Panc1 (cell line): ENCODE data around the gene PAK3. TPM values are rescaled to one million over a fixed set of nuclear protein-coding genes. Genes with fewer than 3 reads are reported as not detected.
A peak's percentile ranks its signal among the peaks of the same experiment; 100 is the strongest.

Experiments used
- ATAC-seq: fragments of 200-7000 bp; cut with Tn5 transposase; 2 replicates; pipeline ENCODE4 v1.9.1; 2020; ENCODE audit warnings: mild to moderate bottlenecking, moderate library complexity
- BruUV-seq: library from RNA; stranded (reverse); fragments of 400-500 nt; replicated peaks from 2 replicates; lab custom pipeline; 2021; lab: Mats Ljungman, UMichigan
- CTCF ChIA-PET: fragments of 300-600 bp; sonication (Branson Sonifier 250); formaldehyde crosslinking; loops from one replicate; lab custom pipeline; 2022; ENCODE audit warnings: antibody characterized with exemption; lab: Charles Lee
- POLR2A ChIA-PET: fragments of 300-600 bp; sonication (Branson Sonifier 250); formaldehyde crosslinking; loops from one replicate; lab custom pipeline; 2022; ENCODE audit warnings: antibody characterized with exemption; lab: Charles Lee
- DNase-seq: peaks from one replicate; pipeline ENCODE4 v3.0.0-alpha.2; 2010; ENCODE audit warnings: low read depth, low spot score
- H3K27ac ChIP-seq: 2 replicates; pipeline ENCODE4 v1.5.1; 2011; ENCODE audit warnings: mild to moderate bottlenecking, low read length, inconsistent platforms
- H3K27me3 ChIP-seq: fragments of 200-500 bp; sonication (Bioruptor generic); 2 replicates; pipeline ENCODE4 v1.6.0; 2014; ENCODE audit warnings: low read length, inconsistent platforms; ENCODE audit not compliant: control insufficient read depth, insufficient read depth
- H3K36me3 ChIP-seq: fragments of 200-500 bp; sonication (Bioruptor generic); 2 replicates; pipeline ENCODE4 v1.5.1; 2014; ENCODE audit warnings: inconsistent platforms, mild to moderate bottlenecking, low read length, moderate library complexity; ENCODE audit not compliant: control insufficient read depth, insufficient read depth
- H3K4me1 ChIP-seq: 2 replicates; pipeline ENCODE4 v1.5.1; 2011; ENCODE audit warnings: inconsistent platforms, mild to moderate bottlenecking, low read length, moderate library complexity; ENCODE audit not compliant: control insufficient read depth, insufficient read depth
- H3K4me3 ChIP-seq, 2 experiments: 2 replicates each; pipeline ENCODE4 v1.5.1; 2011 to 2012; ENCODE audit warnings: low read depth in 2 of 2, low read length in 2 of 2, mild to moderate bottlenecking in 2 of 2, inconsistent platforms in 1 of 2, moderate library complexity in 1 of 2
- H3K9me3 ChIP-seq: fragments of 200-500 bp; sonication (Bioruptor generic); 2 replicates; pipeline ENCODE4 v1.5.1; 2014; ENCODE audit warnings: low read depth, mild to moderate bottlenecking, inconsistent platforms, low read length, moderate library complexity; ENCODE audit not compliant: control insufficient read depth, insufficient read depth
- POLR2AphosphoS5 ChIP-seq: IDR thresholded peaks from 2 replicates; pipeline ENCODE4 v1.6.1; 2012; ENCODE audit warnings: mild to moderate bottlenecking, low read depth, low read length, moderate library complexity
- SIN3A ChIP-seq: IDR thresholded peaks from 2 replicates; pipeline ENCODE4 v1.6.1; 2012; ENCODE audit warnings: low read depth, mild to moderate bottlenecking, low read length, moderate library complexity, borderline replicate concordance; ENCODE audit not compliant: insufficient read depth
- TCF7L2 ChIP-seq: IDR thresholded peaks from 2 replicates; pipeline ENCODE4 v1.6.1; 2011; ENCODE audit warnings: mild to moderate bottlenecking, low read depth, low read length, inconsistent platforms
- in situ Hi-C: cut with HindIII; loops from 2 replicates; pipeline ENCODE4 v1.10.0; 2016; ENCODE audit warnings: low sequenced_read_pairs, low pct_unique_long_range_greater_than_20kb
- intact Hi-C: fragments of 100-400 bp; cut with micrococcal nuclease; formaldehyde crosslinking; loops from one replicate; pipeline ENCODE4 v1.10.0; 2022; ENCODE audit not compliant: unreplicated experiment
- total RNA-seq: library from RNA; stranded (reverse); gene quantifications from one replicate; pipeline ENCODE4 v1.2.1, GENCODE V29; 2021; ENCODE audit not compliant: unreplicated experiment
- TF ChIP-seq, protein P1 (sequence below): fragments of 450-650 bp; IDR thresholded peaks from 2 replicates; pipeline ENCODE4 v1.5.1; 2017; ENCODE audit warnings: mild to moderate bottlenecking
- TF ChIP-seq, protein P2 (sequence below), 2 experiments: IDR thresholded peaks; 2 replicates each; pipeline ENCODE4 v1.6.1; 2011 to 2012; ENCODE audit warnings: low read depth in 2 of 2, control low read depth in 1 of 2, low read length in 1 of 2, mild to moderate bottlenecking in 1 of 2, moderate library complexity in 1 of 2; ENCODE audit not compliant: insufficient read depth in 1 of 2

PAK3 gene
- total RNA-seq, 1 experiment from 2014 or later: 0.15 TPM

DNA sequence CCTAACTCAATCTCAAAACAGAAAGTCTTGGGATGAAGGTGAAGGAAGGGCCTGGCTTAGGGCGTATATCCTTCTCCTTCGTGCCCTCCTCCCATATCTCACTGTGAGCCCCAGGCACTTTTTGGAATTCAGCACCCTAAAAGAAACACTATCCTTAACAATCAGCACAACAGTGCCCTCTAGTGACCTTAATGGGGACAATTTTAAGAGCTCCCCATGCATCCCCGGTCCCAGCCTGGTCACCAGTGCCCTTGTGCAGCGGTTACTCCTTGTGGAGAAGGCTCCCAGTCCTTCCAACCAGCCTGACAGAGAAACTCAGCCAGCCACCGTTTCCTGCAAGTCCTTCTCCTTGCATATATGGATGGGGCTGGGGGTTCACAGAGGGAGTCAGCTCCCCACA is 4.2 kb downstream of the PAK3 start:
- TF ChIP-seq POLR2AphosphoS5 (no peak), SIN3A (no peak)
- TF ChIP-seq, protein P1, sequence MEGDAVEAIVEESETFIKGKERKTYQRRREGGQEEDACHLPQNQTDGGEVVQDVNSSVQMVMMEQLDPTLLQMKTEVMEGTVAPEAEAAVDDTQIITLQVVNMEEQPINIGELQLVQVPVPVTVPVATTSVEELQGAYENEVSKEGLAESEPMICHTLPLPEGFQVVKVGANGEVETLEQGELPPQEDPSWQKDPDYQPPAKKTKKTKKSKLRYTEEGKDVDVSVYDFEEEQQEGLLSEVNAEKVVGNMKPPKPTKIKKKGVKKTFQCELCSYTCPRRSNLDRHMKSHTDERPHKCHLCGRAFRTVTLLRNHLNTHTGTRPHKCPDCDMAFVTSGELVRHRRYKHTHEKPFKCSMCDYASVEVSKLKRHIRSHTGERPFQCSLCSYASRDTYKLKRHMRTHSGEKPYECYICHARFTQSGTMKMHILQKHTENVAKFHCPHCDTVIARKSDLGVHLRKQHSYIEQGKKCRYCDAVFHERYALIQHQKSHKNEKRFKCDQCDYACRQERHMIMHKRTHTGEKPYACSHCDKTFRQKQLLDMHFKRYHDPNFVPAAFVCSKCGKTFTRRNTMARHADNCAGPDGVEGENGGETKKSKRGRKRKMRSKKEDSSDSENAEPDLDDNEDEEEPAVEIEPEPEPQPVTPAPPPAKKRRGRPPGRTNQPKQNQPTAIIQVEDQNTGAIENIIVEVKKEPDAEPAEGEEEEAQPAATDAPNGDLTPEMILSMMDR: peak; percentile 72
- no peaks in the 10 kb centered on the region for H3K9me3 ChIP-seq
- peak; percentile 74 for ATAC-seq
- no peak overlapping the region for H3K27ac ChIP-seq
- CTCF ChIA-PET: interaction anchor here (0.5 to 0.6 kb wide), 2 partner anchors 225 to 253 kb away, joined by 3 to 4 read pairs; no protein-coding TSS in a partner anchor
- no peak for DNase-seq
- BruUV-seq: no TSS peak
- H3K27me3 ChIP-seq: no peaks in the 10 kb centered on the region; the same call in 1 of the 2 replicates
- no peak overlapping the region for H3K4me3 ChIP-seq
- in situ Hi-C loops: no loop called here
- H3K4me1 ChIP-seq: peaks cover 10% of the 10 kb centered on the region; the same call in 1 of the 2 replicates
- intact Hi-C loops: loop anchor here (5.0 kb wide), 1 partner anchor 108 kb away; no protein-coding TSS in a partner anchor
- H3K36me3 ChIP-seq: no peaks in the 10 kb centered on the region
- POLR2A ChIA-PET: no interaction called here

DNA sequence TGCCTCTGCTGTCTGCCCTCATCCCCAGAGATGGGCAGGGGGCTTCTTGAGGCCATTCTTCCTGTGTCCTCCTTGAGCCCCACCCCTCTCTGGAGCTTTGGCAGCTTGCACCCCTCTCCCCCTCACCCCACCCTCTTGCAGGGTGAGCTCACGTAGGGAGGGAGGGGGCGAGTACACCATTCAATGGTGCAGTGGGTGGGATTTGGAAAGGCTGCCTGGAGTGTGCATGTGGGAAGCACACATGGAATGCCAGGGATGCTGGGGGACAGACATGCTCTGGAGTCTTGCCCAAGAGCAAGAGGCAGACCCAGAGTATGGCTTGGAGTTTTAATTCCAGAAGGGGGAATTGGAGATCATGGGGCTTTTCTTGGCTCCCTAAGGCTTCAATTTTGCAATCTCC is 5.6 kb downstream of the PAK3 start:
- ChIA-PET POLR2A (no interaction called here), CTCF (no interaction called here)
- no TSS peak for BruUV-seq
- H3K36me3 ChIP-seq: no peaks in the 10 kb centered on the region
- no peak overlapping the region for H3K4me3 ChIP-seq
- ATAC-seq: no peak
- TF ChIP-seq, protein P1: no peak
- no peak for TF ChIP-seq POLR2AphosphoS5
- TF ChIP-seq TCF7L2: no peak
- TF ChIP-seq, protein P2, sequence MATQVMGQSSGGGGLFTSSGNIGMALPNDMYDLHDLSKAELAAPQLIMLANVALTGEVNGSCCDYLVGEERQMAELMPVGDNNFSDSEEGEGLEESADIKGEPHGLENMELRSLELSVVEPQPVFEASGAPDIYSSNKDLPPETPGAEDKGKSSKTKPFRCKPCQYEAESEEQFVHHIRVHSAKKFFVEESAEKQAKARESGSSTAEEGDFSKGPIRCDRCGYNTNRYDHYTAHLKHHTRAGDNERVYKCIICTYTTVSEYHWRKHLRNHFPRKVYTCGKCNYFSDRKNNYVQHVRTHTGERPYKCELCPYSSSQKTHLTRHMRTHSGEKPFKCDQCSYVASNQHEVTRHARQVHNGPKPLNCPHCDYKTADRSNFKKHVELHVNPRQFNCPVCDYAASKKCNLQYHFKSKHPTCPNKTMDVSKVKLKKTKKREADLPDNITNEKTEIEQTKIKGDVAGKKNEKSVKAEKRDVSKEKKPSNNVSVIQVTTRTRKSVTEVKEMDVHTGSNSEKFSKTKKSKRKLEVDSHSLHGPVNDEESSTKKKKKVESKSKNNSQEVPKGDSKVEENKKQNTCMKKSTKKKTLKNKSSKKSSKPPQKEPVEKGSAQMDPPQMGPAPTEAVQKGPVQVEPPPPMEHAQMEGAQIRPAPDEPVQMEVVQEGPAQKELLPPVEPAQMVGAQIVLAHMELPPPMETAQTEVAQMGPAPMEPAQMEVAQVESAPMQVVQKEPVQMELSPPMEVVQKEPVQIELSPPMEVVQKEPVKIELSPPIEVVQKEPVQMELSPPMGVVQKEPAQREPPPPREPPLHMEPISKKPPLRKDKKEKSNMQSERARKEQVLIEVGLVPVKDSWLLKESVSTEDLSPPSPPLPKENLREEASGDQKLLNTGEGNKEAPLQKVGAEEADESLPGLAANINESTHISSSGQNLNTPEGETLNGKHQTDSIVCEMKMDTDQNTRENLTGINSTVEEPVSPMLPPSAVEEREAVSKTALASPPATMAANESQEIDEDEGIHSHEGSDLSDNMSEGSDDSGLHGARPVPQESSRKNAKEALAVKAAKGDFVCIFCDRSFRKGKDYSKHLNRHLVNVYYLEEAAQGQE (IDR thresholded peaks at IDR 0.05; ENCODE audit: insufficient read depth in 1 of 2, low read depth in 2 of 2, low read length in 1 of 2): no peak
- TF ChIP-seq SIN3A: no peak
- no peak for DNase-seq
- H3K9me3 ChIP-seq: no peaks in the 10 kb centered on the region
- no peaks in the 10 kb centered on the region for H3K27me3 ChIP-seq
- no peak overlapping the region for H3K27ac ChIP-seq
- 0 out of 2 replicates have a peak, but pooled peaks cover 2% of the 10 kb centered on the region for H3K4me1 ChIP-seq
- in situ Hi-C loops (no loop called here), intact Hi-C loops (loop anchor here (5.0 kb wide), 1 partner anchor 109 kb away; no protein-coding TSS in a partner anchor)
